Hepatocyte (in vitro differentiated cells): Measurements from ENCODE around the gene DNAH6. TPM values are rescaled to one million over a fixed set of nuclear protein-coding genes. Genes with fewer than 3 reads are reported as not detected.

Experiments used
- DNase-seq: peaks from one replicate; pipeline ENCODE4 v3.0.0-alpha.2; 2016; ENCODE audit warnings: low spot score
- H2AFZ ChIP-seq: fragments of 200-600 bp; sonication (generic); 2 replicates; pipeline ENCODE4 v1.6.0; 2016; ENCODE audit warnings: antibody characterized with exemption, mild to moderate bottlenecking
- H3K27ac ChIP-seq: fragments of 200-600 bp; sonication (generic); 2 replicates; pipeline ENCODE4 v1.5.1; 2016; ENCODE audit warnings: mild to moderate bottlenecking
- H3K27me3 ChIP-seq: fragments of 200-600 bp; sonication (generic); 2 replicates; pipeline ENCODE4 v1.6.1; 2016
- H3K36me3 ChIP-seq: fragments of 200-600 bp; sonication (generic); replicated peaks from 2 replicates; pipeline ENCODE4 v1.5.1; 2016; ENCODE audit warnings: low read depth; ENCODE audit not compliant: insufficient read depth
- H3K4me1 ChIP-seq: fragments of 200-600 bp; sonication (generic); 2 replicates; pipeline ENCODE4 v1.5.1; 2016; ENCODE audit warnings: mild to moderate bottlenecking, moderate library complexity; ENCODE audit not compliant: insufficient read depth
- H3K4me2 ChIP-seq: fragments of 200-600 bp; sonication (generic); 2 replicates; pipeline ENCODE4 v1.6.0; 2016
- H3K4me3 ChIP-seq: fragments of 200-600 bp; sonication (generic); 2 replicates; pipeline ENCODE4 v1.5.1; 2016; ENCODE audit warnings: mild to moderate bottlenecking
- H3K79me2 ChIP-seq: fragments of 200-600 bp; sonication (generic); 2 replicates; pipeline ENCODE4 v1.6.0; 2017; ENCODE audit warnings: mild to moderate bottlenecking
- H3K9me2 ChIP-seq: fragments of 200-600 bp; sonication (generic); replicated peaks from 2 replicates; pipeline ENCODE4 v1.6.0; 2017; ENCODE audit warnings: mild to moderate bottlenecking; ENCODE audit not compliant: insufficient read depth
- H3K9me3 ChIP-seq: fragments of 200-600 bp; sonication (generic); 2 replicates; pipeline ENCODE4 v1.5.1; 2016; ENCODE audit warnings: low read depth, mild to moderate bottlenecking
- H4K20me1 ChIP-seq: fragments of 200-600 bp; sonication (generic); 2 replicates; pipeline ENCODE4 v1.6.0; 2016; ENCODE audit warnings: mild to moderate bottlenecking; ENCODE audit not compliant: insufficient read depth, poor library complexity, severe bottlenecking
- EZH2 ChIP-seq: fragments of 200-600 bp; sonication (generic); IDR thresholded peaks from 2 replicates; pipeline ENCODE4 v1.6.1; 2016; ENCODE audit warnings: antibody characterized with exemption, mild to moderate bottlenecking, borderline replicate concordance
- EZH2phosphoT487 ChIP-seq: fragments of 200-600 bp; sonication (generic); IDR thresholded peaks from one replicate; pipeline ENCODE4 v1.6.1; 2018; ENCODE audit warnings: antibody characterized with exemption, mild to moderate bottlenecking, low read depth, moderate library complexity; ENCODE audit not compliant: unreplicated experiment, severe bottlenecking
- WGBS: methylation state at CpG from one replicate; pipeline ENCODE4 v1.1.6; 2016; ENCODE audit warnings: low lambda C conversion rate; ENCODE audit errors: missing lambda C conversion rate; 5-methylcytosine and 5-hydroxymethylcytosine counted together
- polyA plus RNA-seq: library from polyadenylated mRNA; unstranded; fragments of >200 nt; fragmentation: Nextera tagmentation; extraction: Ambion mirVana; gene quantifications from 2 replicates; pipeline ENCODE4 v1.2.1, GENCODE V29; 2016
- total RNA-seq: library from RNA; depleted of rRNA; stranded (reverse); fragments of >200 nt; gene quantifications from 2 replicates; pipeline ENCODE4 v1.2.3, GENCODE V29; 2014
- TF ChIP-seq, protein P1 (sequence below): fragments of 200-600 bp; sonication (generic); IDR thresholded peaks from 2 replicates; pipeline ENCODE4 v1.5.1; 2016; ENCODE audit warnings: antibody characterized with exemption, mild to moderate bottlenecking; ENCODE audit not compliant: poor library complexity

Gene DNAH6
- total and polyA plus RNA-seq, 2 experiments from 2014 or later: 1.0 to 1.2 TPM

- Histone ChIP-seq H3K36me3 (no peaks in the 10 kb centered on the region), H3K27me3 (no peaks in the 10 kb centered on the region), H4K20me1 (no peaks in the 10 kb centered on the region), H2AFZ (no peak overlapping the region), H3K4me1 (peaks cover 4% of the 10 kb centered on the region), H3K9me2 (no peaks in the 10 kb centered on the region), H3K4me3 (no peak overlapping the region), H3K4me2 (no peak overlapping the region), H3K27ac (no peak overlapping the region), H3K79me2 (no peaks in the 10 kb centered on the region), H3K9me3 (no peaks in the 10 kb centered on the region)
- TF ChIP-seq, protein P1, sequence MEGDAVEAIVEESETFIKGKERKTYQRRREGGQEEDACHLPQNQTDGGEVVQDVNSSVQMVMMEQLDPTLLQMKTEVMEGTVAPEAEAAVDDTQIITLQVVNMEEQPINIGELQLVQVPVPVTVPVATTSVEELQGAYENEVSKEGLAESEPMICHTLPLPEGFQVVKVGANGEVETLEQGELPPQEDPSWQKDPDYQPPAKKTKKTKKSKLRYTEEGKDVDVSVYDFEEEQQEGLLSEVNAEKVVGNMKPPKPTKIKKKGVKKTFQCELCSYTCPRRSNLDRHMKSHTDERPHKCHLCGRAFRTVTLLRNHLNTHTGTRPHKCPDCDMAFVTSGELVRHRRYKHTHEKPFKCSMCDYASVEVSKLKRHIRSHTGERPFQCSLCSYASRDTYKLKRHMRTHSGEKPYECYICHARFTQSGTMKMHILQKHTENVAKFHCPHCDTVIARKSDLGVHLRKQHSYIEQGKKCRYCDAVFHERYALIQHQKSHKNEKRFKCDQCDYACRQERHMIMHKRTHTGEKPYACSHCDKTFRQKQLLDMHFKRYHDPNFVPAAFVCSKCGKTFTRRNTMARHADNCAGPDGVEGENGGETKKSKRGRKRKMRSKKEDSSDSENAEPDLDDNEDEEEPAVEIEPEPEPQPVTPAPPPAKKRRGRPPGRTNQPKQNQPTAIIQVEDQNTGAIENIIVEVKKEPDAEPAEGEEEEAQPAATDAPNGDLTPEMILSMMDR: no peak
- TF ChIP-seq EZH2phosphoT487: no peak
- TF ChIP-seq EZH2: no peak
- 85% methylated on average over 2 of the region's 2 CpGs for WGBS
- no peak for DNase-seq
Observed at GRCh38 chr2:84838434-84839145, 322.3 kb downstream of the DNAH6 start.

- TF ChIP-seq EZH2phosphoT487: no peak
- TF ChIP-seq, protein P1: no peak
- no peak for TF ChIP-seq EZH2
- H3K27ac ChIP-seq: no peak overlapping the region
- no peaks in the 10 kb centered on the region for H3K79me2 ChIP-seq
- no peaks in the 10 kb centered on the region for H3K9me2 ChIP-seq
- H3K4me1 ChIP-seq: peaks cover 4% of the 10 kb centered on the region
- no peaks in the 10 kb centered on the region for H3K9me3 ChIP-seq
- no peaks in the 10 kb centered on the region for H3K27me3 ChIP-seq
- no peaks in the 10 kb centered on the region for H3K36me3 ChIP-seq
- no peak overlapping the region for H3K4me2 ChIP-seq
- 90% methylated on average over 4 of the region's 4 CpGs for WGBS
- H4K20me1 ChIP-seq: no peaks in the 10 kb centered on the region
- no peak for DNase-seq
- H3K4me3 ChIP-seq: no peak overlapping the region
- H2AFZ ChIP-seq: no peak overlapping the region
Observed at GRCh38 chr2:84839851-84840250, 323.6 kb downstream of the DNAH6 start.

DNA sequence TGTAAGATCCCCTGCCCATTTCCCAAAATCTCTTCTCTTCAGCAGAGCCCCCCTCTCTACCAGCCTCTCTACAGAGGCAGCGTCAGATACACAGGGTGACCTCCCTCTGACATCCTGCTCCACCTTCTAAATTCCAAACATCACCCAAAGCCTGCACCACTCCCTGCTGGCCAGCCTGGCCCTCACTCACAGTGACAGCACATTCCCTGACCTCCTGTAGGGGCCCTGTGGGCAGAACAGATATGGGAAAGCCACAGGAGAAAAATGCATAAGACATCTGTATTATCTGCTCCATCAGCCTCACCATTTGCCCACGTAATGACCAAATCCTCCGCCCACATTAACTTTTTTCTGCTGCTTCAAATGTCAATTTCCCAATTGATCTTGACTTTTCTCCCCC is 324.0 kb downstream of the DNAH6 start:
- Histone ChIP-seq H3K9me2 (no peaks in the 10 kb centered on the region), H3K79me2 (no peaks in the 10 kb centered on the region), H3K4me3 (no peak overlapping the region), H3K4me1 (peaks cover 4% of the 10 kb centered on the region), H4K20me1 (no peaks in the 10 kb centered on the region), H3K9me3 (no peaks in the 10 kb centered on the region), H3K27ac (no peak overlapping the region), H3K4me2 (no peak overlapping the region), H2AFZ (no peak overlapping the region), H3K27me3 (no peaks in the 10 kb centered on the region), H3K36me3 (no peaks in the 10 kb centered on the region)
- no peak for DNase-seq
- TF ChIP-seq EZH2: no peak
- no peak for TF ChIP-seq EZH2phosphoT487
- TF ChIP-seq, protein P1: no peak
- WGBS: 65% methylated on average over 3 of the region's 3 CpGs
